M059J (cell line): ENCODE results near the gene GUCA1A. TPM values are rescaled to one million over a fixed set of nuclear protein-coding genes. Genes with fewer than 3 reads are reported as not detected.
"Not testable (repeated sequence)": the region's sequence is repeated elsewhere in the genome, so short reads cannot be mapped to it uniquely, and the experiment has no call there.

Experiments used
- DNase-seq: peaks from one replicate; pipeline ENCODE4 v3.0.0-alpha.2; 2012; ENCODE audit warnings: low read depth
- total RNA-seq: library from RNA; depleted of rRNA; stranded (reverse); fragments of >200 nt; shearing (Covaris generic); gene quantifications from 2 replicates; pipeline ENCODE4 v1.2.3, GENCODE V29; 2014

The GUCA1A gene
- total RNA-seq, 1 experiment from 2014 or later, result not detected

DNA sequence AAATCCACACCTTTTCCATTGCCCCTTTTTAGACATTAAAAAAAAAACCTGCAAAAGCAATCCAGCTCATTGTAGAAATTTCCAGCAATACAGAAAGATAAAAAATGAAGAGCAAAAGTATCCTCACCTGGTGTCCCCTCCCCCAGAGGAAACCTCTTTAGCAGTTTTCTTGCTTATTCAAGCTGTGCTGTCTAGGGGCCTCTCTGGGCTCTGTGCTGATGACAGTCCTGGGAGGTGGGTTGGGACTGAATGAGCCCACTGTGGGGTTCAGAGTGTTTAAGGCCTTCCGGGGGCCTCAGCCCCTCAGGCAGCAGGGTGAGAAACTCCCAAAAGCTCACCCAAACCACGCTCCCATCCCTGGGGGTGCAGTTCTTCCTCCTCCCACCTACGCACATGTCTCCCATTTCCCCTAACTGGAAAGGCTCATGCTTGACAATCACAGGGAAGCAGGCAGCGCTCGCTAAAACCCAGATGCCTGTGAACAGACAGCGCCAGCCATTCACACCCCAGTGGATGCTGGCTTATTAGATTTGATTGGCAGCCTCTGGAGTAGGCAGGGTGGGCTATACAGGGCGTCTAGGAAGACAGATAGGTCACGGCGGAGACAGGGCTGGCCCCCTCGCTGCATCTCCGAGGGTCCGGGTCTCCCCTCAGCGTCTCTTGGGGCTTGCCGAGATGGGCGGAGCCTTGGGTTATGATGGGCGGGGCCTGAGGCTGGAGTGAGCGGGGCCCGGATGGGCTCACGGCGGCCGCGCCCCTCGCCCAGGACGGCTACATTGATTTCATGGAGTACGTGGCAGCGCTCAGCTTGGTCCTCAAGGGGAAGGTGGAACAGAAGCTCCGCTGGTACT lies 4.6 kb downstream of the GUCA1A start:
- no peak for DNase-seq

- DNase-seq, result no peak
Observed at GRCh38 chr6:42179261-42179944, 6.2 kb downstream of the GUCA1A start.

DNA sequence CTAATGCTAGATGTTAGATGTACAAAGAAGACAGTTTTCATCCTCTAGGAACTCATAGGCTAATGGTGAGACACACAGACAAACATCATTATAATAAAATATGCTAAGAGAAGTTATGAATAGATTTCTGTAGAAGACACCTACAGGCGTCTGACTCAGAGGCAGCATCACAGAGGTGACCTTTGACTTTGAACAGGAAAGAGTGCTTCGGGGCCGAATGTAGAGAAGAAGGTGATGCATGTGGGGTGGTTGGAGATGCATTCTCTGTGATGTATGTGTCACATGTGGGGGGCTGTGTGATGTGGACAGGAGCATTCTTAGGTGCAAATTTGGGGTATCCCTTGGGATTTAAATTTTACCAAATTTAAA lies 6.8 kb downstream of the GUCA1A start:
- peak; percentile 47 for DNase-seq

DNA sequence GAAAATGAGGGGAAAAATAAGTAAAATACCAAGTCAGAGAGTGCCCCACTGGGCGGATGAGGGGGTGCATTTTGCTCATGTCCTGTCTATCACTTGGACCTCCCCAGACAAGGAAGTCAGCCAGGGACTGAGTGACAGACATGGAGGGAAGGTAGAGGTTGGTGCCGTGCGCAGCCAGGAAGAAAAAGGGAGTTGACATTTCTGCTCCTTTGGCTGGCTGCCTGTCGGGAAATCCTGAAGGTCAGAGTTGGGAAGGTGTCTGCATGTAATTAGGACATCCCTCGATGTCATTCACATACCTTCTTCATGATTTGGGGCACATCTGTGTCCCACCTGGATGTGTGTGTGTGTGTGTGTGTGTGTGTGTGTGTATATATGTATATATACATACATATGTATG lies 8.9 kb downstream of the GUCA1A start:
- DNase-seq, result no peak

GRCh38 chr6:42184475-42184874 lies 11.3 kb downstream of the GUCA1A start:
- DNase-seq, result no peak

GRCh38 chr6:42185597-42185996 lies 12.4 kb downstream of the GUCA1A start:
- DNase-seq, result no peak

DNA sequence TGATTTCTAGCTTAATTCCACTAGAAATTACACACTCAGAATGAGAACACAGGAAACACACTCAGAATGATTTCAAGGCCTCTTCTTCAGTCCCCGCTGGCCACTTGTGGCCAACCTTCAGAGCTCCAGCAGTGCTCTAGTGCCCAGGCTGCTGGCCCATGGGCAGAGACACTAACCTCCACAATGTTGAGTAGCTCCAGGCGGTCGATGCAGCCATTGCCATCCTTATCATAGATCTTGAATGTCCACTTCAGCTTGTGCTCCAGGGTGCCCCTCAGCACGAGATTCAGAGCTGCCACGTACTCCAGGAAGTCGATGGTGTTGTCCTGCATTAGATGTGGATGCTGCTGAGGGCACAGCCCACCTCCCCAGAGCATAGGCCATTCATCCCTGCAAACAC lies 15.2 kb downstream of the GUCA1A start:
- DNase-seq, result no peak

DNA sequence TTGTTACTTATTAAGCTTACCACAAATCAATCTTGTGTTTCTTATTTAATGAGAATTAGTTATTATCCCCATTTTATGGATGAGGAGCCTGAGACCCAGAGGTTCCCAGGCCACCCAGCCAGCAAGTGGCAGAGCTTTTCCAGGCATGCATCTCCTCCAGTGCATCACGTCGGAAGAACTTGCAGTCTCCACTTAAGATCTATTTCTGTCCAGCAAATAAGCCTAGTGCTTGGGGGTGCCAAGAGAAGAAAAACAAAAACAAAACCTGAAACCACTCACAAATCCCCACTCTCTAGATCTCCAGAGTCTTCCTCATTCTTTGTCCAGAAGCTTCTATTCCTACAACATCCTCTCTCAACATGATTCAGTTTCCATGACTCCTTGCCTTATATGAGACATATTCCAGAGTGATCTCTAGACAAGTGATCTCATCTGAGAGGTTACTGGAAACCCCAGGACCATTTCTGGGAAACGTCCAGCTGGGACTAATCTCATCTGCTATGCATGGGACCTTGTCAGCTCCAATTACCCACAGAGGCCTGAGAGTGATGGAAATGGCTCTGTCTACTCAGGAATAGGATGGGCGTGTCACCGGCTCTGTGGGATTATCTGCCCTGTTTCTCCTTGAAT lies 17.5 kb downstream of the GUCA1A start:
- DNase-seq, result peak; percentile 83

DNA sequence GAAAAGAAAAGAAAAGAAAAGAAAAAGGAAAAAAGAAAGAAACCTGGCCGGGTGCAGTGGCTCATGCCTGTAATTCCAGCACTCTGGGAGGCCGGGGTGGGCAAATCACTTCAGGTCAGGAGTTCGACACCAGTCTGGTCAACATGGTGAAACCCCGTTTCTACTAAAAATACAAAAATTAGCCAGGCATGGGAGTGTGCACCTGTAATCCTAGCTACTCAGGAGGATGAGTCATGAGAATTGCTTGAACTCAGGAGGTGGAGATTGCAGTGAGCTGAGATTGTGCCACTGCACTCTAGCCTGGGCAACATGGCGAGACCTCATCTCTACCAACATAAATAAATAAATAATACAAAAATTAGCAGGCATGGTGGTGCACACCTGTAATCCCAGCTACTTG lies 19.2 kb downstream of the GUCA1A start:
- DNase-seq, result peak; percentile 42

DNA sequence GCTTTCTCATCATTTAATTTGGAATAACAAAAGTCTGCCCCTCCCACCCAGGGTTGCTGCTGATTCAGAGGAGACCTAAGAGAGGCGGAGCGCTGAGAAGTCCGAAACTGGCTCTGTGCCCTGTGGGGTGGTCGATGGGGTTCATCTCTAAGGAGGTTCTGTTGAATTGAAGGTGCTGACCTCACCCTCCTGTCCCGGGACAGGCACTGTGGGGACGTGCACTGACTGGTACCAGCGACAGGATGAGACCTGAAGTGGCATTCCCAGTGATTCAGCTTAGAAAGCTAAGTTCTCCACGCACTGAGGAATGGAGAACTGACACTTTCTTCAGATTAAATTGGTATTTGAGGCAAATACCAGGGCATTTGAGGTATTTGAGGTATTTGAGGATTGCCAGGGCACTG lies 20.3 kb downstream of the GUCA1A start:
- peak; percentile 52 for DNase-seq

DNA sequence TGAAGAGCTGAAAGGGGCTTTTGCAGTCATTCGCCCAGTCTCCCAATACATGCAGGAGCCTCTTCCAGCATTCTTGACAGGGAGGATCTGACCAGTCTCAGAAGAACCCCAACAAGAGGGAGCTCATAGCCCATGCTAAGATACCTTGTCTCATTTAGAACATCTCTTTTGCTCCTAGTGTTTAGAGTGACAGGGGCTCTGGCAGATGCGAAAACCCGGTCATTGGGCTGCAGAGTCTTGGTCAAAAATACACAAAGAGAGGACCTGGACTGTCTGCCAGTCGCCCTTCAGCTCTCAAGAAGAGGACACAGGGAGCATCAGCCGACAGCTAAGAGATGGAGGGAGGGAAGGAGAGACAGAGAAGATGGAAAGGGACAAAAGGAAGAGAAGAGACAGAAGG lies 20.9 kb downstream of the GUCA1A start:
- no peak for DNase-seq

DNA sequence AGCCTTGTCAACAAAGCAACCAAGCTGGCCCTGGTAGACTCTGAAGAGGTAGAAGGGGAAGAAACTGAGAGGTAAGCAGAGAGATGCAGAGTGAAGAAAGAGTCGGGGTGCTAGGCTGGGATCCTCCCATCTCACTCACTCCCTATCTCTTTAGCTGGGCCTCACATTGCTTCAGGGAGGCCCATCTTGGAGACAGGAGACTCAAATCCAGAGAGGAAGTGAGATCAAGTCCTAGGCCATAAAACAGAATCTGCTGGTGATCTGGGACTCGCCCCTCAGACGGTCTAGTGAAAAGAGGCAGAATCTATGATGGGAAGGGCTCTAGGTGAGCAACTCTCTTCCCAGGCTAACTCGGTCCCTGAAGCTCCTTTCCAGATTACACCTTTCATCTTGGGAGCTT lies 22.3 kb downstream of the GUCA1A start:
- DNase-seq, result no peak

- DNase-seq, result peak; percentile 80
Observed at GRCh38 chr6:42197555-42198362, 24.6 kb downstream of the GUCA1A start.

- DNase-seq, result peak; percentile 95
Observed at GRCh38 chr6:42199106-42199981, 26.2 kb downstream of the GUCA1A start.

GRCh38 chr6:42200035-42200434 lies 26.9 kb downstream of the GUCA1A start:
- peak; percentile 98 for DNase-seq

DNA sequence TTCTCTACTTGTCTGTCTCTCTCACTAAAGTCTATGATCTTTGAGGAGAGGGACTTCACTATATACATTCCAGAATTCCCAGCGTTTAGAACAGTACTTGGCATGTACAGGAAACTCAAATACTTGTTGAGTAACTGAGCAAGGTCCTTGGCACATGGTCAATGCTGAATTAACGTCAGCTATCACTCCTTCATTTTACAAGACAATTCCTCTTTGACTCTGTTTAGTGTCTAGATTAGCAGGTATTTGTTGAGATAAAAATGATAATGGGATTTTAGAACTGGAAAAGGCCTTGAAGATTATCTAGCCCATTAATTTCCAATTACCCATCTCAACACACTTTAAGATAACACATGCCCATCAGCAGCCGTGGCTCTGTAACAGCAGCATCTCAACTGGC lies 28.2 kb downstream of the GUCA1A start:
- DNase-seq, result no peak

GRCh38 chr6:42202131-42202915 lies 29.2 kb downstream of the GUCA1A start:
- not testable (repeated sequence) for DNase-seq

- DNase-seq, result no peak
Observed at GRCh38 chr6:42203183-42203582, 30.0 kb downstream of the GUCA1A start.

DNA sequence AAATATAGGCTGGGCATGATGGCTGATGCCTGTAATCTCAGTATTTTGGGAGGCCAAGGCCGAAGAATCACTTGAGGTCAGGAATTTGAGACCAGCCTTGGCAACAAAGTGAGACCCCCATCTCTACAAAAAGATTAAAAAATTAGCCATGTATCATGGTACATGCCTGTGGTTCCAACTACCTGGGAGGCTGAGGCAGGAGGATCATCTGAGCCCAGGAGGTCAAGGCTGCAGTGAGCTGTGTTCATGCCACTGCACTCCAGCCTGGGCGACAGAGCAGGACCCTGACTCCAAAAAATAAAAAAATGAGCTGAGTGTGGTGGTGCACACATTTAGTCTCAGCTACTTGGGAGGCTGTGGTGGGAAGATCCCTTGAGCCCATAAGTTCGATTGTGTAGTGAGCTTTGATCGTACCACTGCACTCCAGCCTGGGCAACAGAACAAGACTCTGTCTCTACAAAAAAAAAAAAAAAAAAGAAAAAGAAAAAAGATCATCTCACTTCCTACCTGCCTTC lies 31.7 kb downstream of the GUCA1A start:
- DNase-seq, result no peak

GRCh38 chr6:42207559-42207958 lies 34.4 kb downstream of the GUCA1A start:
- DNase-seq, result not testable (repeated sequence)
